ENCODE measurements around the gene HNRNPA0. TPM values are rescaled to one million over a fixed set of nuclear protein-coding genes. Genes with fewer than 3 reads are reported as not detected.
"Not testable (repeated sequence)": the region's sequence is repeated elsewhere in the genome, so short reads cannot be mapped to it uniquely, and the experiment has no call there.

HNRNPA0 gene
- total RNA-seq = 9.3 and 10.5 TPM in 2 replicates
- polyA plus RNA-seq (2012) = 27.7 TPM

GRCh38 chr5:137754188-137754960 lies at the start of gene HNRNPA0:
TSS of gene HNRNPA0 (minus strand) at chr5:137754363. CDS start at chr5:137754066, 297 bp downstream.
- DNase-seq (ENCODE audit: low read depth) = peak; percentile 97

GRCh38 chr5:137802282-137803210 lies 48.4 kb upstream of the HNRNPA0 start:
- no peak for DNase-seq (ENCODE audit: low read depth)

GRCh38 chr5:137800700-137801411 lies 46.7 kb upstream of the HNRNPA0 start:
- no peak for DNase-seq (ENCODE audit: low read depth)

- DNase-seq (ENCODE audit: low read depth) = no peak
These were observed 42.1 kb upstream of the HNRNPA0 start for GRCh38 chr5:137796279-137796678.

- DNase-seq (ENCODE audit: low read depth) = no peak
These were observed 40.7 kb upstream of the HNRNPA0 start for GRCh38 chr5:137794863-137795262.

- DNase-seq (ENCODE audit: low read depth) = no peak
These were observed 38.1 kb upstream of the HNRNPA0 start for GRCh38 chr5:137792303-137792702.

- DNase-seq (ENCODE audit: low read depth) = no peak
These were observed 37.6 kb upstream of the HNRNPA0 start for GRCh38 chr5:137791799-137792198.

- DNase-seq (ENCODE audit: low read depth) = no peak
These were observed 37.2 kb upstream of the HNRNPA0 start for GRCh38 chr5:137791387-137791786.

GRCh38 chr5:137788560-137788959 lies 34.4 kb upstream of the HNRNPA0 start:
- not testable (repeated sequence) for DNase-seq (ENCODE audit: low read depth)

- no peak for DNase-seq (ENCODE audit: low read depth)
These were observed 28.9 kb upstream of the HNRNPA0 start for GRCh38 chr5:137782984-137783536.

GRCh38 chr5:137782055-137782454 lies 27.9 kb upstream of the HNRNPA0 start:
- DNase-seq (ENCODE audit: low read depth) = no peak

- DNase-seq (ENCODE audit: low read depth) = peak; percentile 78
These were observed 24.8 kb upstream of the HNRNPA0 start for GRCh38 chr5:137778772-137779564.

GRCh38 chr5:137767937-137768336 lies 13.8 kb upstream of the HNRNPA0 start:
- DNase-seq (ENCODE audit: low read depth) = not testable (repeated sequence)

GRCh38 chr5:137761566-137761965 lies 7.4 kb upstream of the HNRNPA0 start:
- DNase-seq (ENCODE audit: low read depth) = no peak

- DNase-seq (ENCODE audit: low read depth) = no peak
These were observed 6.8 kb upstream of the HNRNPA0 start for GRCh38 chr5:137760719-137761516.

- no peak for DNase-seq (ENCODE audit: low read depth)
These were observed 6.1 kb upstream of the HNRNPA0 start for GRCh38 chr5:137760294-137760693.

- no peak for DNase-seq (ENCODE audit: low read depth)
These were observed 4.6 kb upstream of the HNRNPA0 start for GRCh38 chr5:137758715-137759306.

- DNase-seq (ENCODE audit: low read depth) = no peak
These were observed 4.0 kb upstream of the HNRNPA0 start for GRCh38 chr5:137758121-137758520.

GRCh38 chr5:137757634-137758033 lies 3.5 kb upstream of the HNRNPA0 start:
- DNase-seq (ENCODE audit: low read depth) = no peak

Measured in myocyte (in vitro differentiated cells).